GM19099 (cell line): ENCODE measurements around the gene ITLN2.

ENCODE experiments used
- POLR2A ChIP-seq: IDR thresholded peaks from 3 replicates; pipeline ENCODE4 v1.6.1; 2011; ENCODE audit warnings: low read depth; ENCODE audit not compliant: insufficient read length; ENCODE audit errors: extremely low read depth

Gene ITLN2

DNA sequence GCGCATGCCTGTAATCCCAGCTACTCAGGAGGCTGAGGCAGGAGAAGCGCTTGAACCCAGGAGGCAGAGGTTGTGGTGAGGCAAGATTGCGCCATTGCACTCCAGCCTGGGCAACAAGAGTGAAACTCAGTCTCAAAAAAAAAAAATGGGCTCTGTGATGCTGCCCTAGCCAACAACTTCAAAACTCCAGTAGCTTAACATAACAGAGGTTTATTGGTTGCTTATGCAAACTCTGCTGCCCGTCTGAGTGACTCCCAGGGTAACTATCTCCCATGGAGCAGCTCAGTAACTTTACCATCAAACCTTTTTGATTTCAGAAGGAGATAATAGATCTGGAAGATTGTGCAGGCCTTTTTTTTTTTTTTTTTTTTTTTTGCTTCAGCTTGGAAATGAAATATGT, 18.9 kb upstream of the ITLN2 start:
- TF ChIP-seq POLR2A = no peak

DNA sequence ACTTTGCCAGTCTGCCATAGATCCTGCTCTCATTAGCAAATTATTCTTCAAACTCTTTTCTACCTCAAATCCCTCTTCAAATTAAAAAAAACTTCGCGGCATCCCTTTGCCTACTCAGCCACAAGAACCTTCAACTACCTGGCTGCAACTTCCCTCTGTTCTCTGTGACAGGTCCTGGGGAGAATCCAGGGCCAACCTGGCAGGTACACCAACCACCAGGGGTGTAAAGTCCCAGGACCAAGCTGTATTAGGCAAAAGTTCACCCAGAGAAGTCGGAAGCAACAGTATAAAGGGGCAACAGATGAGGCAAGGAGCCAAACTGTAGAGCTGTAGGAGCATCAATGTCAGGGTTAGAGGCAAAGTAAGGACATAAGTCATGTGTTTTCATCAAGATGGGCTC, 18.3 kb upstream of the ITLN2 start:
- no peak for TF ChIP-seq POLR2A

DNA sequence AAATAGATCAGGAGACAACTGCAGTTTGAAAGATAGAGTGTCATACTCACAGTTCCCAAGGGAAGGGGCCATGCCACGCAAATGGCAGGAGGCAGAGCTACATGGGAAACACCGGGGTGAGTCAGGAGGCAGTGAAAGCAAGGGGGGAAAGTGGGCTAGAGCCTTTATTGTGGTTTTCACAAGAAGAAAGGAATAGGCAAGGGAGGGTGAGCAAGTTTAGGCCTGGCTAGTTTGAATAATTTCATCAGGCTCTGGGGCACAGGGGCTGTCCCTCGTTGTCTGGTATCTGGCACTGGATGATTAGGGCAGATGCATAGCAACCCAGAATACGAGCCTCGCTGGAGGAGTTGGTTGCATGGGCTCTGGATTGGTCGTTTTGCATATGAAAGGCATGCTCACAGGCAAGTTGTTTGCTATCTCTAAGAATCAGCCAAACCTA, 17.0 kb upstream of the ITLN2 start:
- TF ChIP-seq POLR2A = no peak

DNA sequence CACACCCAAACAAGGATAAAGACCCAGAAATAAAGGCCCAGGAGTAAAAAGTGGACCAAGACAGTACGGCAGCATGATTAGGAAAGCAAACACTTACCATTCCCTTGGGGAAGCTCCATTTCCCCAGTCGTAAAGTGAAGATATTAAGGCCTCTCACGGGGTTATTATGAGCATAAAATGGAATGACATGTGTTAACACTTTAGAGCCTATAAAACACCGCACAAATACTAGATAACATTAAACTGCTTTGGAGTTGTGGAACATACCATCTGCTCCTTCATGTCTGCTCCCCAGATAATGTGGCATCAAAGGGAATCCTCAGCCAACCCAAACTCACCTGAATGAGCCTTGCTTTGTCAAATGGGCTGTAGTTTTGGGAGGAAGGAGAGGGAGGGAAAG, 8.9 kb upstream of the ITLN2 start:
- TF ChIP-seq POLR2A = no peak

DNA sequence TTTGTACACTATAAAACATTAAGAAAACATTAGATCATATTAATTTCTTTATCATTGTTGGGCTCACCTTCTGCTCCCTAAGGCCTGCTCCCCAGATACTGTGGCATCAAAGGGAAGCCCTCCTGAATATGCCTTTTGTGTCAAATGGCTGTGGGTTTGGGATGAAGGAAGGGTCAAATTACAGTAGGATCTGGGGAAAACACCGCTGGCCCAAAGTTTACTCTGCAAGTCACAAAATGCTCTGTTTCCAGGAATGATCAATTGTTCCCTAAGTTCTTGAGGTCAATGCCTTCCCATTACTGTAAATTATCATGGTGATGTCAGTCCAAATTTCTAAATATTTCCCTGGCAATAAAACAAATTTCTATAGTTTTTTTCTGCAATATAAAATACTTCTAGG, 6.8 kb upstream of the ITLN2 start:
- TF ChIP-seq POLR2A = no peak

DNA sequence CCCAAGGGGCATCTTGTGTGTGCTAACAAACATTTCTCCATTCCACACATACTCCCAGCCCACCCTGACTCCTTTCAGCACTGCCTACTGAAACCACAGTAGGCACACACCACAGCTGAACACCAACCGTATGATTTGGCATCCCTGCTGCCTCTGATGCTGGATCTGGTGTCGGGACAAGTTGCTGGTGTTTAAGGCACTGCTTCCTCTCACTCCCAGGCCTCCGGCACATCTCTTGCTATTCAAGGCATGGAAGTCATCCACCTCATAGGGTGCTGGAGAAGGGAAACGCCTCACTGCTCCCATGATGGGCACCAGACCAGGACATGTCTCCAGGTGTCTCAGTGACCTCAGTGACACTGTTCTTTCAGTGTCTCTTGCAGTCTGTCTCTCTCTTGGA, 2.4 kb upstream of the ITLN2 start:
- no peak for TF ChIP-seq POLR2A

DNA sequence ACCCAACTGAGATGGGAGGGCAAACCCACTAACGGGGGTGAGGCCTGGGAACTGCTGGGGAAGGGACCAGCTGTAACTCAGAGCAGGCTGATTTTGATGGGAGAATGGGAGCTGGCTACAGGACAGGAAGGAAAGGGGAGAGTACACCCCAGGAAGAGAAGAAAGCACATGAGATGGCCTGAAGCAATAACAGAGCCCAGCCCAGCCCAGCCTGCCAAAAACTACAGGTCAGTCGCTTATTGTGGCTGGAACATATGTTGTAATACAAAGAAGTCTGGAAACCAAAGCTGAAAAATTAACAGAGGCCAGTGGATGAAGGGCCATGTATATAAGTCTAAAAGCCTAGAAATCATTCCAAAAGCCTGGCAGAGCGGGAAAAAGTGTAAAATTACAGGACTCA, 1.6 kb downstream of the ITLN2 start:
- no peak for TF ChIP-seq POLR2A

DNA sequence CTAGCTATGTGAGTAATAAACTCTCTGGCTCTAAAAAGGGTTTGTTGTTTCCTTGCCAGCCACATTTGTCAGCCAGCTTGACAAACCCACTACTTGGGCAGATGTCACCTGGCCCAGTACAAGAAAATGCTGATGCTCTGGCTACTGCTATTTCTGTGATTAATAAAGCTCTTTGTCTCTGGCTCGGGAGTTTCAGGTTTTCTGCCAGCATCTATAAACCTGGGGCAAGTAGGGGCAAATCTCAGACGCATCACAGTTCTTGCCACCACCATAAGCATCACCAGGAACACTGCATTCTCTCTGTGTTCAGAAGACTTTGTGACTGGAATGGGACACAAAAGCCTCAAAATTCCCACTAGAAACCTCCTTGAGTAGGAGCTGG, 2.5 kb downstream of the ITLN2 start:
- no peak for TF ChIP-seq POLR2A

DNA sequence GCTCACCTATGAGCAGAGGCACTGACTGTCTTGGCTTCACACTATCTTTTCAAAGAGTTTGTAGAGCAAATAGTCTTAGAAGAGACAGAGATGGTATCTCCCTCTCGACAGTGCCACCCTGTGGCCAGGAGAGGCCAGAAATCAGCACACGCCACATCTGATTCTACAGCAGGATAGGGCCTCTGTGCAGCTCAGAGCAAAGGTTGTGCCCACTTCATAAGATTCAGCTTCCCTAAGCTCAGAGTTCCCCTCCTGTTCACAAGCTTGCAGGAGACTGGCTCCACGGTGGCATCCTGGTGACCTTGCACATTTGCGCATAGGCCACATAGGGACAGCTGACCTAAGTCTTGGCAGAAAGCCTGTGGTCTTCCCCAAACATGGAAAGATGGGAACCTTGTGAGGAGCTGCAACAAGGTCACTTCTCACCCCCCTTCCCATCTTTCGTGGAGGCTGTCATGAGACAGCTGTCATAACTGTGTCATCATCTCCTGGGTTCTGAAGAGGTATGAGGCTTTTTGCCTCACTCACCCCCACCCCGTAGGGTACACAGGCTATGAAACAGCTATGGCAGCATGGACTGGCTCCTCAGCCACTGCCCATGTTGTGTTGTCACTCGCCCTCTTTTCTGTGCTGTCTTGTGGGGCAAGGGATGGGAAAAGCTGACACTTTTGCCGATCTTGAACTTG, 3.0 kb downstream of the ITLN2 start:
- TF ChIP-seq POLR2A = no peak

DNA sequence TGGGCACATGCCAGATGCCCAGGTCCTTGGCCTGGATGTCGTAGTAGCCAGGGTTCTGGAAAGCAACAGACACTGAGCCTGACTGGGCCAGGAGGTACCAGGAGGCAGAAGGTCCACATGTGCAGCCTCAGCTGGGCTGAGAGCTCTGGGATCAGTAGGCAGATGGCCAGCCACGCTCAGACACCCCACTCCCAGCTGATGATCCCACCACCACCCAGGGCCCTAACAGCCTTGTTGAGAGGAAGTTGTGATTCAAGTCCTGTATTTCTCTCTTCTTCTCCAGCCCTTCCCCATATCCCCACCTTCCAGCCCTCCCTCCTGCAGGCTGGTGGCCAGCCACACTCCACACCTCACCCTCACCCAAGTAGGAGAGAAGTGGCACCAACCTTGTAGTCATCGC, 4.0 kb downstream of the ITLN2 start:
- no peak for TF ChIP-seq POLR2A

DNA sequence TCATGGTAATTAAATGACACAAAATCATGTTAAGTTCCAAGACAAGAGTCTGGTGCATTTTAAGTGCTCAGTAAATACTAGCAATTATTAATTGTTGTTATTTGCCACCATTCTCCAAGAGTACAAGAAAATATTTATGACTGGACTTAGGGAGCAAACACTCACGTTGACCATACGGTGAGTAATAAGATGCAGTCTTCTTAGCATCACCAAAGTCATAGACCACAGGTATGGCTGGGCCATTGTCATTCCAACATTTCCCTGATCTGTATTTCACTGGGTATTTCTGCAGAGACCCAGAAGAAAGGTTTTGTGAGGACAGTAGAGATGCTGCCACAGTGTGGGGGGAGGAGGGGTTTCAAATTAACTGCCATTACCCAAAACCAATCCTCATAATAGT, 4.7 kb downstream of the ITLN2 start:
- TF ChIP-seq POLR2A = no peak

DNA sequence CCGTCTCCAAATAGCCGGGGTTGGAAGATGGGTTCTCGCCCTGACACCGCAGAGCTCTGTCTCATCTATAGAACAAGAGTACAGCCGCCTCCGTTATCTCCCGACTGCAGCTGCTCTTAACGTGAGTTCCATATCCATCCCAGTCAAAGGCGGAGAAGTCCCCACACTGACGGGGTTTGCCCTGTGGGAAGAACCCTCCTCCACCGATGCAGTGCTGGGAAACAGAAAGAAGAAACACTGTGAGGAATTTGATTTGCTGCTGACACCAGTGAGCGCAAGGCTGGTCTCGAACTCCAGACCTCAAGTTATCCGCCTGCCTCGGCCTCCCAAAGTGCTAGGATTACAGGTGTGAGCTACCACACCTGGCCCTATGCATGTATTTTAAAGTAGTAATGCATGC, 9.5 kb downstream of the ITLN2 start:
- no peak for TF ChIP-seq POLR2A

DNA sequence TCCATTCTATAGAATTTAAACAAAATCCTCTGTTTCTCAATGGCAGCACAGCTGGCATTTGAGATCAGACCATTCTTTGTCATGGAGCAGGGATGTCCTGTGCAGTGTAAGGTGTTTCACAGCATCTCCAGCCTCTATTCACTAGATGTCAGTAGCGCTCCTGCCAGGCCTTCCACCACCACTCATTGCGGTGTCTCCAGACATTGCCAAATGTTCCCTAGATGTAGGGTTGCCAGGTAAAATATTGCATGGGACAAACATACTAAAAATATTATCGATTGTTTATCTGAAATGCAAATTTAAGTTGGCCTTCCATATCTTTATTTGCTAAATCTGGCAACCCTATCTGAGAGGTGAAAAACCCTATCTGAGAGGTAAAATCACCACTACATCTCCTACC, 11.7 kb downstream of the ITLN2 start:
- TF ChIP-seq POLR2A = no peak

DNA sequence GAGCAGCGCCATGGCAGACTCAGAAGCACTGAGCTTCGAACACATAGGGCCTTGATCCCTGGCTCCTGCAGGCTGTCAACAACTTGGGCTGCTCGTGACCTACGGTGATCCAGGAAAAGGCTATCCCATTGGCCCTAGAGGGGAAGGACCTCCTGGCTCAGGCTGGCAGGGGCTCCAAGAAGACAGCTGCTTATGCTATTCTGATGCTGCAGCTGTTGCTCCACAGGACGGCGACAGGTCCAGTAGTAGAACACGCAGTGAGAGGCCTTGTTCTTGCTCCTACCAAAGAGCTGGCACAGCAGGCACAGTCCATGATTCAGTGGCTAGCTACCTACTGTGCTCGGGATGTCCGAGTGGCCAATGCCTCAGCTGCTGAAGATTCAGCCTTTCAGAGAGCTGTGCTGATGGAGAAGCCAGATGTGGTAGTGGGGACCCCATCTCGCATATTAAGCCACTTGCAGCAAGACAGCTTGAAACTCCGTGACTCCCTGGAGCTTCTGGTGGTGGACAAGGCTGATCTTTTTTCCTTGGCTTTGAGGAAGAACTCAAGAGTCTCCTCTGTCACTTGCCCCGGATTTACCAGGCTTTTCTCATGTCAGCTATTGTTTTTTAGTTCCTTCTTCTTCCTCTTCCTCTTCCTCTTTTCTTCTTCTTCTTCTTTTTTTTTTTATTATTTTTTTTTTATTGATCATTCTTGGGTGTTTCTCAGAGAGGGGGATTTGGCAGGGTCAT, 18.9 kb downstream of the ITLN2 start:
- TF ChIP-seq POLR2A = no peak

DNA sequence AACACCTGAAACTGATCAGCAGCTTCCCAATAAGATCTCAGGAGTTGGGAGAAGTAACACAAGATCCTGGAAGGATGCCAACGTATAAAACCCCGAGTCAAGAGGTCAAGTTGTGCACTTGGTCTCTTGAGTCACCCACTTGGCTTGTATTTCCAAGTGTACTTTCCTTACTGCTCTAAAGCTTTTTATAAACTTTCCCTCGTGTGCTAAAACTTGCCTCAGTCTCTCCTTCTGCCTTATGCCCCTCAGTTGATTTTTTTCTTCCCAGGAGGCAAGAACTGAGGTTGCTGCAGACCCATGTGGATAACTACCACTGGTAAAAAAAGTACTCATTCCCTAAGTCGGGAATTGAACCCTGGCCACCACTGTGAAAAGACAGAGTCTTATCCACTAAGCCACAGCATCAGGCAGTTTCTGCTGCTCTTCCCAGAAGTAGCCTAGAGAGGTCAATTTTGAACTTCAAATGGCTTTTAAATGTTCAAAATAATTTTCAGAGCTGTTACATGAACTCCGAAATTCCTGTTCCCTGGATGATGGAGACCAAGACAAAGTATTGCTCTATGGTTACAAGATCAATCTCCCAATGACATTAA, 28.9 kb downstream of the ITLN2 start:
- TF ChIP-seq POLR2A = no peak
